Smooth muscle cell (in vitro differentiated cells): ENCODE results near the gene KAZN. TPM values are rescaled to one million over a fixed set of nuclear protein-coding genes. Genes with fewer than 3 reads are reported as not detected.

Experiments used
- DNase-seq: peaks from one replicate; lab custom pipeline; 2025; ENCODE audit not compliant: unreplicated experiment; lab: John Stamatoyannopoulos, UW
- H2AFZ ChIP-seq: fragments of 200-600 bp; sonication (generic); 2 replicates; pipeline ENCODE4 v1.6.0; 2016; ENCODE audit warnings: antibody characterized with exemption, low read depth, mild to moderate bottlenecking
- H3F3A ChIP-seq: fragments of 200-600 bp; sonication (generic); 2 replicates; pipeline ENCODE4 v1.6.0; 2017; ENCODE audit warnings: antibody characterized with exemption, low read depth
- H3K27ac ChIP-seq: fragments of 200-600 bp; sonication (generic); 2 replicates; pipeline ENCODE4 v1.5.1; 2016; ENCODE audit warnings: low read depth, mild to moderate bottlenecking
- H3K27me3 ChIP-seq: fragments of 200-600 bp; sonication (generic); 2 replicates; pipeline ENCODE4 v1.6.1; 2016; ENCODE audit warnings: low read depth, mild to moderate bottlenecking
- H3K36me3 ChIP-seq: fragments of 200-600 bp; sonication (generic); 2 replicates; pipeline ENCODE4 v1.5.1; 2016; ENCODE audit warnings: low read depth
- H3K4me1 ChIP-seq: fragments of 200-600 bp; sonication (generic); 2 replicates; pipeline ENCODE4 v1.5.1; 2016; ENCODE audit warnings: low read depth
- H3K4me2 ChIP-seq: fragments of 200-600 bp; sonication (generic); 2 replicates; pipeline ENCODE4 v1.6.0; 2016; ENCODE audit warnings: mild to moderate bottlenecking
- H3K4me3 ChIP-seq: fragments of 200-600 bp; sonication (generic); 2 replicates; pipeline ENCODE4 v1.5.1; 2016; ENCODE audit warnings: mild to moderate bottlenecking
- H3K79me2 ChIP-seq: fragments of 200-600 bp; sonication (generic); 2 replicates; pipeline ENCODE4 v1.6.0; 2016; ENCODE audit warnings: low read depth, mild to moderate bottlenecking
- H3K9ac ChIP-seq: fragments of 200-600 bp; sonication (generic); 2 replicates; pipeline ENCODE4 v1.6.0; 2016; ENCODE audit warnings: low read depth
- H3K9me3 ChIP-seq: fragments of 200-600 bp; sonication (generic); replicated peaks from 2 replicates; pipeline ENCODE4 v1.5.1; 2016; ENCODE audit warnings: low read depth
- H4K20me1 ChIP-seq: fragments of 200-600 bp; sonication (generic); 2 replicates; pipeline ENCODE4 v1.6.0; 2016; ENCODE audit warnings: low read depth
- CTCF ChIP-seq: fragments of 200-600 bp; sonication (generic); IDR thresholded peaks from 2 replicates; pipeline ENCODE4 v1.5.1; 2017; ENCODE audit warnings: borderline replicate concordance, mild to moderate bottlenecking, antibody characterized with exemption; ENCODE audit not compliant: insufficient read depth, poor library complexity, severe bottlenecking
- WGBS: methylation state at CpG from one replicate; pipeline ENCODE4 v1.1.7; 2016; ENCODE audit warnings: low lambda C conversion rate; 5-methylcytosine and 5-hydroxymethylcytosine counted together
- polyA plus RNA-seq: library from polyadenylated mRNA; unstranded; fragments of >200 nt; fragmentation: Nextera tagmentation; extraction: Ambion mirVana; gene quantifications from 2 replicates; pipeline ENCODE4 v1.2.1, GENCODE V29; 2016
- total RNA-seq: library from RNA; depleted of rRNA; stranded (reverse); fragments of >200 nt; gene quantifications from 2 replicates; pipeline ENCODE4 v1.2.3, GENCODE V29; 2014

KAZN gene
- total and polyA plus RNA-seq, 2 experiments from 2014 or later: 6.3 to 8.2 TPM

DNA sequence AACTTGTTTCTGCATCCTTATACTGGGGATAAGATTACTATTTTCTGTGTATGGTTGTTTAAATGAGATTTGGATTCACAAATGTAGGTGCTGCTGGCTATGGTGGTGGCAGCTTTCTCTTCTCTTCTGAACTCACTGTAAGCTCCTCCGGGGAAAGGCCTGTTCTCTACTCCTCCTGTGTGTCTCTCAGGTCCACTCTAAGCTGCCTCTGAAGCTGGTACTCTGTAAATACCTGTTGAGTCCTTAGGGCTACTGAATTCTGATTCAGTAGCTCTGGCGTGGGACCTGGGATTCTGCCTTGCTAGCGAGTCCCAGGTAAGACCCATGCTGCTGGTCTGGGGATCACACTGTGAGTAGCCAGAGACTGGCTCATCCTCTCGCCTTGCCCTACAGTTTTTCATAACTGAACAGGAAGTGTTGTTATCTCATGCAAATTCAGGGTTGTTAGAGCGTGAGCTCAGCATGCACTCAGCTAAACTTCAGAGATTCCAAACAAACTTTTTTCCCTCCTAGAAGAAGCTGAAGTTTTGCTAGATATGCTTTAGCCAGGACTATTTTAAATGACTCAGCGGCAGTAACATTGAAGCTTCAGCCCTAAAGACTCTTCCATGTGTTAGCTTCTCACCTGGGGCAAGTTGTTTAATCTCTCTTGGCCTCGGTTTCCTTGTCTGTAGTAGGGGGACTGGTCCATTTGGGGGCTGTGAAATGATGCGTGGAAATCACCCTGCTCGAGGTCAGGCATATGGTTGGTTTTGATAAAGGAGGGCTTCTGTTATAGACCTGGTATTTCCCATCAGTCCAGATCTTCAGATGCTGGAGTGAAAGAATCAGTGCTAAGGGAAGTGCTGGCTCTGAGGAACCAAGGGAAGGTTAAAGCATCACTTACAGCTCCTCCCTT is 283.5 kb downstream of the KAZN start:
- Histone ChIP-seq H3K79me2 (no peaks in the 10 kb centered on the region), H3K27ac (peak overlapping the region; percentile 75), H3K4me1 (no peaks in the 10 kb centered on the region), H2AFZ (no peak overlapping the region), H3K9ac (peak overlapping the region; percentile 47), H3K9me3 (no peaks in the 10 kb centered on the region), H3K4me2 (peak overlapping the region; percentile 41), H3K4me3 (no peak overlapping the region), H3K36me3 (no peaks in the 10 kb centered on the region), H3K27me3 (no peaks in the 10 kb centered on the region), H3F3A (no peaks in the 10 kb centered on the region), H4K20me1 (no peaks in the 10 kb centered on the region)
- no peak for DNase-seq
- no peak for TF ChIP-seq CTCF
- WGBS: 64% methylated on average over 9 of the region's 9 CpGs

GRCh38 chr1:14884614-14885175 is 286.2 kb downstream of the KAZN start:
- Histone ChIP-seq H3F3A (no peaks in the 10 kb centered on the region), H4K20me1 (no peaks in the 10 kb centered on the region), H3K36me3 (no peaks in the 10 kb centered on the region), H3K9me3 (no peaks in the 10 kb centered on the region), H3K27me3 (no peaks in the 10 kb centered on the region), H3K4me3 (no peak overlapping the region), H3K27ac (no peak overlapping the region), H3K9ac (no peak overlapping the region), H3K4me2 (no peak overlapping the region), H3K4me1 (peaks cover 2% of the 10 kb centered on the region), H3K79me2 (no peaks in the 10 kb centered on the region), H2AFZ (no peak overlapping the region)
- TF ChIP-seq CTCF: no peak
- 93% methylated on average over 15 of the region's 15 CpGs for whole genome bisulfite sequencing
- DNase-seq: no peak

- Histone ChIP-seq H3K36me3 (no peaks in the 10 kb centered on the region), H3K4me1 (peaks cover 2% of the 10 kb centered on the region), H3K9me3 (no peaks in the 10 kb centered on the region), H3K9ac (no peak overlapping the region), H3K79me2 (no peaks in the 10 kb centered on the region), H3K4me3 (no peak overlapping the region), H2AFZ (no peak overlapping the region), H3K27me3 (no peaks in the 10 kb centered on the region), H4K20me1 (no peaks in the 10 kb centered on the region), H3F3A (no peaks in the 10 kb centered on the region), H3K4me2 (no peak overlapping the region), H3K27ac (no peak overlapping the region)
- no peak for DNase-seq
- TF ChIP-seq CTCF: no peak
- 92% methylated on average over 5 of the region's 5 CpGs for WGBS
Measured at GRCh38 chr1:14887044-14887566, 288.6 kb downstream of the KAZN start.
